Non-pigmented ciliary epithelial cell (primary cell): Measurements from ENCODE around the gene HOXD8.

Experiments
- DNase-seq: peaks from one replicate; pipeline ENCODE4 v3.0.0-alpha.2; 2010; ENCODE audit warnings: low read depth

HOXD8 gene

GRCh38 chr2:176103742-176104315 is 25.7 kb upstream of the HOXD8 start:
- no peak for DNase-seq

- no peak for DNase-seq
Observed at GRCh38 chr2:176104316-176105077, 25.0 kb upstream of the HOXD8 start.

- no peak for DNase-seq
Observed at GRCh38 chr2:176105078-176105729, 24.3 kb upstream of the HOXD8 start.

- DNase-seq: no peak
Observed at GRCh38 chr2:176105730-176106580, 23.6 kb upstream of the HOXD8 start.

GRCh38 chr2:176106581-176107539 is 22.6 kb upstream of the HOXD8 start, which contains the start of gene HOXD11:
Gene HOXD11, plus strand, starts transcription at chr2:176107280. Its CDS starts 76 bp downstream, at chr2:176107356.
- DNase-seq: no peak

GRCh38 chr2:176107731-176108181 is 21.7 kb upstream of the HOXD8 start:
- no peak for DNase-seq

- DNase-seq: no peak
Observed at GRCh38 chr2:176109192-176109901, 20.2 kb upstream of the HOXD8 start.

- no peak for DNase-seq
Observed at GRCh38 chr2:176109946-176110345, 19.6 kb upstream of the HOXD8 start.

- DNase-seq: no peak
Observed at GRCh38 chr2:176110415-176111308, 18.8 kb upstream of the HOXD8 start.

- DNase-seq: no peak
Observed at GRCh38 chr2:176111309-176111663, 18.2 kb upstream of the HOXD8 start.

GRCh38 chr2:176111846-176112374 is 17.6 kb upstream of the HOXD8 start:
- no peak for DNase-seq

GRCh38 chr2:176112375-176113302 is 16.9 kb upstream of the HOXD8 start:
- no peak for DNase-seq

GRCh38 chr2:176114120-176114929 is 15.2 kb upstream of the HOXD8 start:
- no peak for DNase-seq

GRCh38 chr2:176114930-176115625 is 14.4 kb upstream of the HOXD8 start:
- no peak for DNase-seq

- no peak for DNase-seq
Observed at GRCh38 chr2:176115883-176116813, 13.4 kb upstream of the HOXD8 start, which contains the start of gene HOXD10. Gene HOXD10, plus strand, starts transcription at chr2:176116778. Its CDS starts 56 bp downstream, at chr2:176116834.
